SK-N-SH treated with all-trans-retinoic acid at 6 μM for 48 hours (cell line): ENCODE data around the gene RP9.

Source experiments
- ESRRG ChIP-seq: fragments of 250-450 bp; sonication (Bioruptor Pico); IDR thresholded peaks from 2 replicates; pipeline ENCODE4 v1.6.1; 2021; ENCODE audit warnings: mild to moderate bottlenecking
- GLIS3 ChIP-seq: fragments of 250-450 bp; sonication (Bioruptor Pico); IDR thresholded peaks from 2 replicates; pipeline ENCODE4 v1.5.0; 2020; ENCODE audit warnings: mild to moderate bottlenecking, moderate library complexity
- ISL1 ChIP-seq: fragments of 250-450 bp; sonication (Bioruptor Pico); IDR thresholded peaks from 2 replicates; pipeline ENCODE4 v2.1.2; 2022; ENCODE audit warnings: mild to moderate bottlenecking, moderate library complexity
- SNAI2 ChIP-seq: fragments of 250-450 bp; sonication (Bioruptor Pico); IDR thresholded peaks from 2 replicates; pipeline ENCODE4 v1.5.0; 2020; ENCODE audit warnings: mild to moderate bottlenecking, moderate library complexity
- ZFP3 ChIP-seq: fragments of 250-450 bp; sonication (Bioruptor Pico); IDR thresholded peaks from 2 replicates; pipeline ENCODE4 v1.5.0; 2020; ENCODE audit warnings: mild to moderate bottlenecking, moderate library complexity
- ZNF565 ChIP-seq: fragments of 450-650 bp; formaldehyde crosslinking; conservative IDR thresholded peaks from 2 replicates; pipeline ENCODE4 v1.5.0; 2020; ENCODE audit warnings: low read depth, mild to moderate bottlenecking, moderate library complexity
- TF ChIP-seq, protein P1 (sequence below): fragments of 250-450 bp; sonication (Bioruptor Pico); IDR thresholded peaks from 2 replicates; pipeline ENCODE4 v1.8.0; 2020; ENCODE audit warnings: mild to moderate bottlenecking, moderate library complexity, borderline replicate concordance
- TF ChIP-seq, protein P2 (sequence below): fragments of 250-450 bp; sonication (Bioruptor Pico); IDR thresholded peaks from 2 replicates; pipeline ENCODE4 v1.8.0; 2021; ENCODE audit warnings: low read depth, mild to moderate bottlenecking, moderate library complexity, borderline replicate concordance

DNA sequence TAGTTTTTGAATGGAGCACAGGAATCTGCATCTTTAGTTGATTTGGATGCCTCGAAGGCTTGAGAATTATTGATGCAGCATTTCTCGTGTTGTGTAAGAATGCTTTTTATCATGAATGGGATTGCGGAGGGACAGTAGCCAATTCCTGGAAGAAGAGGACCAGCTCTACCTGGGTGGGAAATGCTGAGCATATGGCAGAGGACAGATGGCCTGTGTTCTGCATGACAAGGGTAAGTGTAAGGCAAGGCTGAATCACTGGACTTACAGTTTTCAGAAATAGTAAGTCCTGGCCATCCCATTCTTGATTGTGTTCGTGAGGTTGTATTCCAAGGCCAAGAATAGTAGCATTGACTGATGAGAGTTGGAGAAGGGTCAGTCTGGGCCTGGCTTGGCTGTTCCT is 15.9 kb downstream of the RP9 start:
- no peak for TF ChIP-seq ZNF565 (CRISPR knock-in tag)
- TF ChIP-seq ESRRG = no peak
- no peak for TF ChIP-seq SNAI2 (CRISPR knock-in tag)
- no peak for TF ChIP-seq ISL1 (CRISPR knock-in tag)
- TF ChIP-seq, protein P1, sequence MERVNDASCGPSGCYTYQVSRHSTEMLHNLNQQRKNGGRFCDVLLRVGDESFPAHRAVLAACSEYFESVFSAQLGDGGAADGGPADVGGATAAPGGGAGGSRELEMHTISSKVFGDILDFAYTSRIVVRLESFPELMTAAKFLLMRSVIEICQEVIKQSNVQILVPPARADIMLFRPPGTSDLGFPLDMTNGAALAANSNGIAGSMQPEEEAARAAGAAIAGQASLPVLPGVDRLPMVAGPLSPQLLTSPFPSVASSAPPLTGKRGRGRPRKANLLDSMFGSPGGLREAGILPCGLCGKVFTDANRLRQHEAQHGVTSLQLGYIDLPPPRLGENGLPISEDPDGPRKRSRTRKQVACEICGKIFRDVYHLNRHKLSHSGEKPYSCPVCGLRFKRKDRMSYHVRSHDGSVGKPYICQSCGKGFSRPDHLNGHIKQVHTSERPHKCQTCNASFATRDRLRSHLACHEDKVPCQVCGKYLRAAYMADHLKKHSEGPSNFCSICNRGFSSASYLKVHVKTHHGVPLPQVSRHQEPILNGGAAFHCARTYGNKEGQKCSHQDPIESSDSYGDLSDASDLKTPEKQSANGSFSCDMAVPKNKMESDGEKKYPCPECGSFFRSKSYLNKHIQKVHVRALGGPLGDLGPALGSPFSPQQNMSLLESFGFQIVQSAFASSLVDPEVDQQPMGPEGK (CRISPR knock-in tag) = no peak
- no peak for TF ChIP-seq ZFP3
- no peak for TF ChIP-seq GLIS3 (CRISPR knock-in tag)
- TF ChIP-seq, protein P2, sequence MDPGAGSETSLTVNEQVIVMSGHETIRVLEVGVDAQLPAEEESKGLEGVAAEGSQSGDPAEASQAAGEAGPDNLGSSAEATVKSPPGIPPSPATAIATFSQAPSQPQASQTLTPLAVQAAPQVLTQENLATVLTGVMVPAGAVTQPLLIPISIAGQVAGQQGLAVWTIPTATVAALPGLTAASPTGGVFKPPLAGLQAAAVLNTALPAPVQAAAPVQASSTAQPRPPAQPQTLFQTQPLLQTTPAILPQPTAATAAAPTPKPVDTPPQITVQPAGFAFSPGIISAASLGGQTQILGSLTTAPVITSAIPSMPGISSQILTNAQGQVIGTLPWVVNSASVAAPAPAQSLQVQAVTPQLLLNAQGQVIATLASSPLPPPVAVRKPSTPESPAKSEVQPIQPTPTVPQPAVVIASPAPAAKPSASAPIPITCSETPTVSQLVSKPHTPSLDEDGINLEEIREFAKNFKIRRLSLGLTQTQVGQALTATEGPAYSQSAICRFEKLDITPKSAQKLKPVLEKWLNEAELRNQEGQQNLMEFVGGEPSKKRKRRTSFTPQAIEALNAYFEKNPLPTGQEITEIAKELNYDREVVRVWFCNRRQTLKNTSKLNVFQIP = no peak
